Measurements from ENCODE around the gene GPR161. TPM values are rescaled to one million over a fixed set of nuclear protein-coding genes. Genes with fewer than 3 reads are reported as not detected.

Gene GPR161
- total and polyA plus RNA-seq, 2 donors (not counting 1 experiment from before 2014, with no cell fraction given): 10.2 to 18.7 TPM

- Histone ChIP-seq H3K79me2 (ENCODE audit: control insufficient read depth, insufficient read depth, low read length) (no peaks in the 10 kb centered on the region), H3K9ac (ENCODE audit: insufficient read depth, low read length) (no peak overlapping the region), H3K36me3 (ENCODE audit: control insufficient read depth, insufficient read depth, low read length) (peaks cover 2% of the 10 kb centered on the region), H3K27ac (ENCODE audit: insufficient read depth, low read length) (no peak overlapping the region), H3K4me2 (ENCODE audit: extremely low read depth, insufficient read depth, low read length) (no peak overlapping the region), H3K27me3 (ENCODE audit: control insufficient read depth, insufficient read depth, low read length) (no peaks in the 10 kb centered on the region), H3K9me3 (ENCODE audit: control insufficient read depth, insufficient read depth, low read depth, low read length) (no peaks in the 10 kb centered on the region), H2AFZ (ENCODE audit: low read length) (no peak overlapping the region), H3K4me1 (ENCODE audit: control insufficient read depth, extremely low read depth, insufficient read depth, low read length) (peaks cover 5% of the 10 kb centered on the region), H3K4me3 (replicated peaks in 1 of 4; ENCODE audit: control extremely low read depth in 1 of 4, insufficient read depth in 1 of 4, low read depth in 3 of 4, low read length in 4 of 4) (no peak overlapping the region), H4K20me1 (ENCODE audit: control insufficient read depth, extremely low read depth, insufficient read depth, low read length) (no peaks in the 10 kb centered on the region)
- DNase-seq (ENCODE audit: low read depth in 2 of 2): no peak
- TF ChIP-seq CTCF (conservative IDR thresholded peaks at IDR 0.05 in 1 of 2, IDR thresholded peaks at IDR 0.05 in 1 of 2; ENCODE audit: low read depth in 1 of 2, low read length in 2 of 2) (no peak), EZH2 (IDR thresholded peaks at IDR 0.05; ENCODE audit: low read length, missing control alignments) (no peak)
Measured at GRCh38 chr1:168125051-168125450, 11.7 kb downstream of the GPR161 start.

- H3K79me2 ChIP-seq (ENCODE audit: control insufficient read depth, insufficient read depth, low read length): no peaks in the 10 kb centered on the region
- H3K4me1 ChIP-seq (ENCODE audit: control insufficient read depth, extremely low read depth, insufficient read depth, low read length): peaks cover 5% of the 10 kb centered on the region
- no peaks in the 10 kb centered on the region for H4K20me1 ChIP-seq (ENCODE audit: control insufficient read depth, extremely low read depth, insufficient read depth, low read length)
- H3K4me2 ChIP-seq (ENCODE audit: extremely low read depth, insufficient read depth, low read length): no peak overlapping the region
- H3K27ac ChIP-seq (ENCODE audit: insufficient read depth, low read length): peak overlapping the region; percentile 27
- H3K9me3 ChIP-seq (ENCODE audit: control insufficient read depth, insufficient read depth, low read depth, low read length): no peaks in the 10 kb centered on the region
- H3K4me3 ChIP-seq (replicated peaks in 1 of 4; ENCODE audit: control extremely low read depth in 1 of 4, insufficient read depth in 1 of 4, low read depth in 3 of 4, low read length in 4 of 4): no peak overlapping the region
- no peaks in the 10 kb centered on the region for H3K36me3 ChIP-seq (ENCODE audit: control insufficient read depth, insufficient read depth, low read length)
- TF ChIP-seq EZH2 (IDR thresholded peaks at IDR 0.05; ENCODE audit: low read length, missing control alignments) (no peak), CTCF (conservative IDR thresholded peaks at IDR 0.05 in 1 of 2, IDR thresholded peaks at IDR 0.05 in 1 of 2; ENCODE audit: low read depth in 1 of 2, low read length in 2 of 2) (no peak)
- no peak overlapping the region for H3K9ac ChIP-seq (ENCODE audit: insufficient read depth, low read length)
- no peak overlapping the region for H2AFZ ChIP-seq (ENCODE audit: low read length)
- H3K27me3 ChIP-seq (ENCODE audit: control insufficient read depth, insufficient read depth, low read length): no peaks in the 10 kb centered on the region
- DNase-seq (ENCODE audit: low read depth in 2 of 2): peak; percentile 87 to 90
Measured at GRCh38 chr1:168121401-168122011, 15.2 kb downstream of the GPR161 start.

- H3K9me3 ChIP-seq (ENCODE audit: control insufficient read depth, insufficient read depth, low read depth, low read length): no peaks in the 10 kb centered on the region
- TF ChIP-seq CTCF (conservative IDR thresholded peaks at IDR 0.05 in 1 of 2, IDR thresholded peaks at IDR 0.05 in 1 of 2; ENCODE audit: low read depth in 1 of 2, low read length in 2 of 2): no peak
- TF ChIP-seq EZH2 (IDR thresholded peaks at IDR 0.05; ENCODE audit: low read length, missing control alignments): no peak
- H3K27ac ChIP-seq (ENCODE audit: insufficient read depth, low read length): no peak overlapping the region
- no peaks in the 10 kb centered on the region for H3K79me2 ChIP-seq (ENCODE audit: control insufficient read depth, insufficient read depth, low read length)
- no peak overlapping the region for H3K4me3 ChIP-seq (replicated peaks in 1 of 4; ENCODE audit: control extremely low read depth in 1 of 4, insufficient read depth in 1 of 4, low read depth in 3 of 4, low read length in 4 of 4)
- no peaks in the 10 kb centered on the region for H3K27me3 ChIP-seq (ENCODE audit: control insufficient read depth, insufficient read depth, low read length)
- H2AFZ ChIP-seq (ENCODE audit: low read length): no peak overlapping the region
- no peak overlapping the region for H3K4me2 ChIP-seq (ENCODE audit: extremely low read depth, insufficient read depth, low read length)
- no peak for DNase-seq (ENCODE audit: low read depth in 2 of 2)
- no peaks in the 10 kb centered on the region for H3K36me3 ChIP-seq (ENCODE audit: control insufficient read depth, insufficient read depth, low read length)
- H3K9ac ChIP-seq (ENCODE audit: insufficient read depth, low read length): no peak overlapping the region
- H4K20me1 ChIP-seq (ENCODE audit: control insufficient read depth, extremely low read depth, insufficient read depth, low read length): no peaks in the 10 kb centered on the region
- peaks cover 7% of the 10 kb centered on the region for H3K4me1 ChIP-seq (ENCODE audit: control insufficient read depth, extremely low read depth, insufficient read depth, low read length)
Measured at GRCh38 chr1:168119750-168120149, 17.0 kb downstream of the GPR161 start.
